ENCODE measurements around the gene MERTK.

The MERTK gene

DNA sequence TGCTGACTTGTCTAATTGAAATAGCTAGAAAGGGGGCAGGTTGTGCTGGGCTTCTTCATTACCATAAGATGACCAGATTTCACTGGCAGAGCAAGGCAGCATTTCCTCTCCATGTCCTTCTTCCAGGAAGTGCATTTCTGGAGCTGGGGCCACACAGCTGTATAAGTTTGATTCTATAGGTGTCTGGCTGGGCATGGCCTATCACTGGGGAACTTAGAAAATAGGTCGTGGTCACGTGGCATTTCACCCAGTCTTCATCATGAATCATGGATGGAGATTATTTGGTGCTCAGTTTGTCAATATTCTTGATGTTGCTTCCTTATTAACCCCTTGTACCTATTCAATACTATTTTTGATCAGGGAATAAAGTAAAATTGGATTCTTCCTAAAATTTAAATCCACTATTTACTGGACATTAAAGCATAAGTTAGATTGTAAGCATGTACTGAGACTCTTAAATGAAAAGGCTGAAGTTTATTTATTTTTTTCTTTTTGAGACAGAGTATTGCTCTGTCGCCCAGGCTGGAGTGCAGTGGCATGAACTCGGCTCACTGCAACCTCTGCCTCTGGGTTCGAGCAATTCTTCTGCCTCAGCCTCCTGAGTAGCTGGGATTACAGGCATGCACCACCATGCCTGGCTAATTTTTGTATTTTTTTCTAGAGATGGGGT is 107.1 kb downstream of the MERTK start:
- H3K9ac ChIP-seq (ENCODE audit: low read depth, low read length) = no peak overlapping the region
- H3K4me3 ChIP-seq (ENCODE audit: low read depth, low read length) = no peak overlapping the region
- H3K27me3 ChIP-seq (ENCODE audit: control insufficient read depth, insufficient read depth, low read length) = no peaks in the 10 kb centered on the region
- no peaks in the 10 kb centered on the region for H3K36me3 ChIP-seq (ENCODE audit: control insufficient read depth, insufficient read depth, low read length)
- H3K4me1 ChIP-seq (ENCODE audit: control insufficient read depth, insufficient read depth, low read length) = no peaks in the 10 kb centered on the region
- H3K9me3 ChIP-seq (ENCODE audit: control insufficient read depth, insufficient read depth, low read length) = no peaks in the 10 kb centered on the region

DNA sequence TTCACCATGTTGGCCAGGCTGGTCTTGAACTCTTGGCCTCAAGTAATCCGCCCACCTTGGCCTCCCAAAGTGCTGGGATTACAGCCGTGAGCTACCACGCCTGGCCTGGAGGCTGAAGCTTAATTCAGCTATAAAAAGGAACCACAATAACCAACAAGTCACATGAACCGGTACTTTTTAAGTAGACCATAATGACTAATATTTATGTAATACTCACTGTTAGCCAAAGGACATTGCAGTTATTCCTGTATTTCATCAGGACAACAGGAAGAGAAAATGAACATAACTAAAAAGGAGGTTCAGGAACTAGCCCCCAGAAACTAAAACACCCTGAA is 107.6 kb downstream of the MERTK start:
- Histone ChIP-seq H3K9ac (ENCODE audit: low read depth, low read length) (no peak overlapping the region), H3K27me3 (ENCODE audit: control insufficient read depth, insufficient read depth, low read length) (no peaks in the 10 kb centered on the region)

DNA sequence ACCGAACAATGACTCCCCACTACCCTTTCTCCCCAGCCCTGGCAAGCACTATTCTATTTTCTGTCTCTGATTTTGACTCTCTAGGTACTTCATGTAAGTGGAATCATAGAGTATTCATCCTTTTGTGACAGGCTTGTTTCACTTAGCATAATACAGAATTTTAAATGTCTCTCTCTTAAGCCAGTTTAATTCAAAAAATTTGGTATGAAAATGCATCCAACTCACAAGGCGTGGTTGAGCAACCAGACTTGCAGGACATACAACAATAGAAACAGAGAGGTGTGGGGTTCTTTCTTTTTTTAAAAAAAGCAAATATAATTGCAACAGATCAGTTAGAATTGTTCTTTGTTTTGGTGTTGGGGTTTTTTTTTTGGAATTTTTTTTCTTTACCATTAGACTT is 109.1 kb downstream of the MERTK start:
- Histone ChIP-seq H3K4me1 (ENCODE audit: control insufficient read depth, insufficient read depth, low read length) (no peaks in the 10 kb centered on the region), H3K36me3 (ENCODE audit: control insufficient read depth, insufficient read depth, low read length) (peaks cover 3% of the 10 kb centered on the region), H3K27me3 (ENCODE audit: control insufficient read depth, insufficient read depth, low read length) (no peaks in the 10 kb centered on the region), H3K9ac (ENCODE audit: low read depth, low read length) (no peak overlapping the region), H3K4me3 (ENCODE audit: low read depth, low read length) (no peak overlapping the region), H3K9me3 (ENCODE audit: control insufficient read depth, insufficient read depth, low read length) (no peaks in the 10 kb centered on the region)

More for the DNA sequence above, 107.6 kb downstream of the MERTK start:
- no peak overlapping the region for H3K4me3 ChIP-seq (ENCODE audit: low read depth, low read length)
- peaks cover under 1% of the 10 kb centered on the region for H3K36me3 ChIP-seq (ENCODE audit: control insufficient read depth, insufficient read depth, low read length)
- H3K4me1 ChIP-seq (ENCODE audit: control insufficient read depth, insufficient read depth, low read length) = no peaks in the 10 kb centered on the region
- no peaks in the 10 kb centered on the region for H3K9me3 ChIP-seq (ENCODE audit: control insufficient read depth, insufficient read depth, low read length)

DNA sequence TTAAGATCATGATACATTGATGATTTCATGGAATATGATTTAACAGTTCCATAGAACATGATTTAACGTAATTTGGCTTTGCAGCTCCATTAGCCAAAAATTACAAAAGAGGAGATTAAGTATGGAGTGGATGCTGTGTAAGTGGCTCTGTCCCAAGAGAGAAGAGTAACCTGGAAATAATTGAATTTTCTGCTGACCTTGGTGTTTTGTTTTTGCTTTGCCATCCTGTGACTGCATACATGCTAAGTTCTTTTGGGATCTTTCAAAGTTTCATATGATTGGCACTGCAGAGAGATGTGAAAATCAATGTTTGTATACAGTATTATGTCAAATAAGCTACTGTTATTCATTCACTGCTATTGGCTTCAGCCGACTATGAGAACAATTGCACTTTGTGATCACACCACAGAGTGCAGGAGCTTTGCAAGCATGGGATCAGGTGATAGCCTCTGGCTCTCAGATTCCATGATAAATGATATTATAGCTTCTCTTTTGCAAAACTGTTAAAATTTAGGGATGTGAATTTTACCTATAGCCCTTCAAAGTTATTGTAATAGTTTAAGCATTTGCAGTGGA is 110.6 kb downstream of the MERTK start:
- Histone ChIP-seq H3K9me3 (ENCODE audit: control insufficient read depth, insufficient read depth, low read length) (no peaks in the 10 kb centered on the region), H3K4me3 (ENCODE audit: low read depth, low read length) (no peak overlapping the region), H3K36me3 (ENCODE audit: control insufficient read depth, insufficient read depth, low read length) (peaks cover 3% of the 10 kb centered on the region), H3K27me3 (ENCODE audit: control insufficient read depth, insufficient read depth, low read length) (no peaks in the 10 kb centered on the region), H3K9ac (ENCODE audit: low read depth, low read length) (no peak overlapping the region), H3K4me1 (ENCODE audit: control insufficient read depth, insufficient read depth, low read length) (no peaks in the 10 kb centered on the region)

GRCh38 chr2:112010751-112011150 is 112.3 kb downstream of the MERTK start:
- Histone ChIP-seq H3K4me3 (ENCODE audit: low read depth, low read length) (no peak overlapping the region), H3K9me3 (ENCODE audit: control insufficient read depth, insufficient read depth, low read length) (no peaks in the 10 kb centered on the region), H3K27me3 (ENCODE audit: control insufficient read depth, insufficient read depth, low read length) (no peaks in the 10 kb centered on the region), H3K4me1 (ENCODE audit: control insufficient read depth, insufficient read depth, low read length) (no peaks in the 10 kb centered on the region), H3K36me3 (ENCODE audit: control insufficient read depth, insufficient read depth, low read length) (peaks cover 3% of the 10 kb centered on the region), H3K9ac (ENCODE audit: low read depth, low read length) (no peak overlapping the region)

DNA sequence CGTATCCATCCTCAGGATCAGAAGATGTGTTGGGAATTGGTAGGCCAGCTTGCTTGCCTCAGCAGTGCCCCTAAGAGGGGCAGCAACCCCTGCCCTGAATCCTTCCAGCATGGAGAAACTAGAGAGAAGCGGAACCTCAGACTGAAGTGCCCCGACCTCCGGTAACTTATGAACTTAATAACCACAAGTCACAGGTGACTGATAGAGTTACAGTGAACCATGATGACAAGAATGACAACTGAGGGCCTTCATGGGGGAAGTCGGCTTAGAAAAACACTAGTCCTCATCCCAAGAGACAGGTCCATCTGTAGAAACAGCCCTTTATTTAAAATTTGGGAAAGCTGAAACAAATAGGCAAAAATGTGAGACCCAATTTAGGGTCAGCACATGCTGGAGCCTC is 114.1 kb downstream of the MERTK start:
- no peak overlapping the region for H3K9ac ChIP-seq (ENCODE audit: low read depth, low read length)
- no peak overlapping the region for H3K4me3 ChIP-seq (ENCODE audit: low read depth, low read length)
- no peaks in the 10 kb centered on the region for H3K27me3 ChIP-seq (ENCODE audit: control insufficient read depth, insufficient read depth, low read length)
- no peaks in the 10 kb centered on the region for H3K4me1 ChIP-seq (ENCODE audit: control insufficient read depth, insufficient read depth, low read length)
- H3K36me3 ChIP-seq (ENCODE audit: control insufficient read depth, insufficient read depth, low read length) = peaks cover 3% of the 10 kb centered on the region
- H3K9me3 ChIP-seq (ENCODE audit: control insufficient read depth, insufficient read depth, low read length) = no peaks in the 10 kb centered on the region

- Histone ChIP-seq H3K36me3 (ENCODE audit: control insufficient read depth, insufficient read depth, low read length) (no peaks in the 10 kb centered on the region), H3K4me1 (ENCODE audit: control insufficient read depth, insufficient read depth, low read length) (no peaks in the 10 kb centered on the region), H3K27me3 (ENCODE audit: control insufficient read depth, insufficient read depth, low read length) (no peaks in the 10 kb centered on the region), H3K9ac (ENCODE audit: low read depth, low read length) (no peak overlapping the region), H3K9me3 (ENCODE audit: control insufficient read depth, insufficient read depth, low read length) (no peaks in the 10 kb centered on the region), H3K4me3 (ENCODE audit: low read depth, low read length) (no peak overlapping the region)
Observed at GRCh38 chr2:112018846-112019245, 120.4 kb downstream of the MERTK start.

- Histone ChIP-seq H3K27me3 (ENCODE audit: control insufficient read depth, insufficient read depth, low read length) (no peaks in the 10 kb centered on the region), H3K36me3 (ENCODE audit: control insufficient read depth, insufficient read depth, low read length) (no peaks in the 10 kb centered on the region), H3K9ac (ENCODE audit: low read depth, low read length) (no peak overlapping the region), H3K4me3 (ENCODE audit: low read depth, low read length) (no peak overlapping the region), H3K9me3 (ENCODE audit: control insufficient read depth, insufficient read depth, low read length) (no peaks in the 10 kb centered on the region), H3K4me1 (ENCODE audit: control insufficient read depth, insufficient read depth, low read length) (no peaks in the 10 kb centered on the region)
Observed at GRCh38 chr2:112019569-112019982, 121.2 kb downstream of the MERTK start.

- H3K9me3 ChIP-seq (ENCODE audit: control insufficient read depth, insufficient read depth, low read length) = no peaks in the 10 kb centered on the region
Observed at GRCh38 chr2:112020561-112020960, 122.2 kb downstream of the MERTK start.

DNA sequence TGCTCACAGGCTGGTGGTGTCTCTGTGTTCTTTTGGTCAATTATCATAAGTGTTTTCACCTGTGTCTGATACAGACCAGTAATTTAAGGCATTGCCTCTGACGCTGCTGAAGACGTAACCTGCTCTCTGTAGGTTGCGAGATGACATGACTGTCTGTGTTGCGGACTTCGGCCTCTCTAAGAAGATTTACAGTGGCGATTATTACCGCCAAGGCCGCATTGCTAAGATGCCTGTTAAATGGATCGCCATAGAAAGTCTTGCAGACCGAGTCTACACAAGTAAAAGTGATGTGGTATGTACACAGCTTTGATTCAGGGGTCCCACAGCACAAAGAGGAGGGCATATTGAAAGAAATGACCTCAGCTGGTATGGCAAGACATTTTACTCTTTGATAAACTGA is 122.9 kb downstream of the MERTK start:
- H3K36me3 ChIP-seq (ENCODE audit: control insufficient read depth, insufficient read depth, low read length) = peaks cover 3% of the 10 kb centered on the region
- H3K9ac ChIP-seq (ENCODE audit: low read depth, low read length) = no peak overlapping the region
- H3K27me3 ChIP-seq (ENCODE audit: control insufficient read depth, insufficient read depth, low read length) = no peaks in the 10 kb centered on the region
- H3K9me3 ChIP-seq (ENCODE audit: control insufficient read depth, insufficient read depth, low read length) = no peaks in the 10 kb centered on the region
- no peak overlapping the region for H3K4me3 ChIP-seq (ENCODE audit: low read depth, low read length)
- H3K4me1 ChIP-seq (ENCODE audit: control insufficient read depth, insufficient read depth, low read length) = no peaks in the 10 kb centered on the region

More at GRCh38 chr2:112020561-112020960, 122.2 kb downstream of the MERTK start:
- H3K27me3 ChIP-seq (ENCODE audit: control insufficient read depth, insufficient read depth, low read length) = no peaks in the 10 kb centered on the region
- no peaks in the 10 kb centered on the region for H3K4me1 ChIP-seq (ENCODE audit: control insufficient read depth, insufficient read depth, low read length)
- no peak overlapping the region for H3K9ac ChIP-seq (ENCODE audit: low read depth, low read length)
- H3K4me3 ChIP-seq (ENCODE audit: low read depth, low read length) = no peak overlapping the region
- H3K36me3 ChIP-seq (ENCODE audit: control insufficient read depth, insufficient read depth, low read length) = peaks cover 3% of the 10 kb centered on the region

- Histone ChIP-seq H3K4me1 (ENCODE audit: control insufficient read depth, insufficient read depth, low read length) (no peaks in the 10 kb centered on the region), H3K9ac (ENCODE audit: low read depth, low read length) (no peak overlapping the region), H3K9me3 (ENCODE audit: control insufficient read depth, insufficient read depth, low read length) (no peaks in the 10 kb centered on the region), H3K36me3 (ENCODE audit: control insufficient read depth, insufficient read depth, low read length) (peaks cover 3% of the 10 kb centered on the region), H3K27me3 (ENCODE audit: control insufficient read depth, insufficient read depth, low read length) (no peaks in the 10 kb centered on the region), H3K4me3 (ENCODE audit: low read depth, low read length) (no peak overlapping the region)
Observed at GRCh38 chr2:112021781-112022231, 123.4 kb downstream of the MERTK start.

DNA sequence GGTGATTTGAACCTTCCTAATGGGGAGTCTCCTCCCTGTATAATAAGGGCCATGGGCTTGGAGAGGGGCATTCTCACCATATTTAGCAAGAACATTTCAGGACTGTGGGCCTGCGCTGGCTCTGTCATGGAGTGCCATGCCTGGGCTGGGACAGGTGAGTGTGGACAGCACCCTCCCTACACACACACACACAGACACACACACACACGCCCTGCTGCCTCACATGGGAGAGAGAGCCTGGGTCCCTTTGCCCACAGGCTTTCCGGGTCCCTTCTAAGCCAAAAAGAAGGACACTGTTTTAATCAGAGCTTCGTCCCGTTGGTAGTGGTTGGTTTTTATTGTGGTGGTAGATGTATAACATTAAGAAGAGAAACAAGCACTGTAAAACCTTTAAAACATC is 125.3 kb downstream of the MERTK start:
- H3K27me3 ChIP-seq (ENCODE audit: control insufficient read depth, insufficient read depth, low read length) = no peaks in the 10 kb centered on the region
- no peaks in the 10 kb centered on the region for H3K4me1 ChIP-seq (ENCODE audit: control insufficient read depth, insufficient read depth, low read length)
- H3K9ac ChIP-seq (ENCODE audit: low read depth, low read length) = no peak overlapping the region
- peaks cover 3% of the 10 kb centered on the region for H3K36me3 ChIP-seq (ENCODE audit: control insufficient read depth, insufficient read depth, low read length)
- no peaks in the 10 kb centered on the region for H3K9me3 ChIP-seq (ENCODE audit: control insufficient read depth, insufficient read depth, low read length)
- no peak overlapping the region for H3K4me3 ChIP-seq (ENCODE audit: low read depth, low read length)

Data from iPS-15b (cell line).